Upper lobe of left lung (tissue), 6 donors: ENCODE measurements around the gene UNKL. TPM values are rescaled to one million over a fixed set of nuclear protein-coding genes. Genes with fewer than 3 reads are reported as not detected.
A peak's percentile ranks its signal among the peaks of the same experiment; 100 is the strongest.

ENCODE experiments used
- ATAC-seq, 2 donors: fragments of 200-7000 bp; cut with Tn5 transposase; one replicate each; pipeline ENCODE4 v1.9.1; 2022; ENCODE audit warnings: mild to moderate bottlenecking in 2 of 2, moderate library complexity in 2 of 2; ENCODE audit not compliant: low FRiP score in 2 of 2
- DNase-seq, 2 donors: peaks; one replicate each; pipeline ENCODE4 v3.0.0-alpha.2; 2019 to 2020
- H3K27ac ChIP-seq, 4 donors: fragments of 200-600 bp; sonication (generic); one replicate each; pipeline ENCODE4 v1.5.1; 2016 to 2019
- H3K27me3 ChIP-seq, 4 donors: fragments of 200-600 bp; sonication (generic); one replicate each; pipeline ENCODE4 v1.5.1; 2017 to 2019
- H3K36me3 ChIP-seq, 4 donors: fragments of 200-600 bp; sonication (generic); one replicate each; pipeline ENCODE4 v1.5.1; 2016 to 2019
- H3K4me1 ChIP-seq, 4 donors: fragments of 200-600 bp; sonication (generic); one replicate each; pipeline ENCODE4 v1.5.1; 2018 to 2019
- H3K4me3 ChIP-seq, 4 donors: fragments of 200-600 bp; sonication (generic); one replicate each; pipeline ENCODE4 v1.5.1; 2017 to 2019; ENCODE audit warnings: mild to moderate bottlenecking in 2 of 4, moderate library complexity in 1 of 4
- H3K9me3 ChIP-seq, 4 donors: fragments of 200-600 bp; sonication (generic); one replicate each; pipeline ENCODE4 v1.5.1; 2018 to 2019
- CTCF ChIP-seq, 6 experiments: fragments of 450-650 bp in 4 of 6; fragments of 200-600 bp in 2 of 6; sonication (generic) in 2 of 6; IDR thresholded peaks; one replicate each; pipeline ENCODE4 v1.5.1; 2016 to 2019; ENCODE audit warnings: antibody characterized with exemption in 6 of 6
- EP300 ChIP-seq, 4 donors: sonication (generic); formaldehyde crosslinking; IDR thresholded peaks; one replicate each; pipeline ENCODE4 v1.5.1; 2017; ENCODE audit warnings: antibody characterized with exemption in 4 of 4, control low read depth in 2 of 4
- POLR2A ChIP-seq, 4 donors: fragments of 450-650 bp; IDR thresholded peaks; one replicate each; pipeline ENCODE4 v1.5.1; 2016 to 2017; ENCODE audit warnings: antibody characterized with exemption in 4 of 4, mild to moderate bottlenecking in 2 of 4
- POLR2AphosphoS5 ChIP-seq, 2 donors: sonication (generic); formaldehyde crosslinking; IDR thresholded peaks; one replicate each; pipeline ENCODE4 v1.5.1; 2017; ENCODE audit warnings: antibody characterized with exemption in 2 of 2
- WGBS, 2 donors: methylation state at CpG; one replicate each; pipeline ENCODE4 v1.1.5; 2017 to 2018; 5-methylcytosine and 5-hydroxymethylcytosine counted together
- total RNA-seq, 6 donors: library from RNA; depleted of rRNA in 4 of 6; stranded (reverse); fragments of >200 nt in 4 of 6; gene quantifications; one replicate each; pipeline versions ENCODE4 v1.1.0 to v1.2.1, GENCODE V29; 2016 to 2021
- donor health status: DM: no; HTN: no; CAD: no; lungs with moderate emphysema.
- donor health status: DM: no; HTN: yes; CAD: no; lungs with severe emphysema.

The UNKL gene
- total RNA-seq, 6 donors from 2014 or later = 7.6 to 83.8 (median 28.0) TPM

GRCh38 chr16:1447965-1448364, 33.5 kb upstream of the UNKL start:
- Histone ChIP-seq H3K36me3 (peaks cover 9 to 77% (median 64%) of the 10 kb centered on the region in 4 donors), H3K4me3 (no peak overlapping the region), H3K4me1 (no peaks in the 10 kb centered on the region), H3K27ac (no peak overlapping the region), H3K9me3 (no peaks in the 10 kb centered on the region), H3K27me3 (no peaks in the 10 kb centered on the region)
- DNase-seq (peak in 1 of 2 donors; percentile 64), ATAC-seq (no peak)
- TF ChIP-seq CTCF (IDR thresholded peaks at IDR 0.05) = no peak
- TF ChIP-seq EP300 (IDR thresholded peaks at IDR 0.05) = no peak
- TF ChIP-seq POLR2A (IDR thresholded peaks at IDR 0.05) = no peak
- TF ChIP-seq POLR2AphosphoS5 (IDR thresholded peaks at IDR 0.05) = no peak
- 93 to 100% methylated on average over 3 to 11 of the region's 11 CpGs for WGBS, 2 donors

- no peak overlapping the region for H3K27ac ChIP-seq
- no peaks in the 10 kb centered on the region for H3K9me3 ChIP-seq
- TF ChIP-seq EP300 (IDR thresholded peaks at IDR 0.05) = no peak
- TF ChIP-seq POLR2A (IDR thresholded peaks at IDR 0.05) = no peak
- TF ChIP-seq POLR2AphosphoS5 (IDR thresholded peaks at IDR 0.05) = no peak
- no peak for TF ChIP-seq CTCF (IDR thresholded peaks at IDR 0.05)
- H3K4me3 ChIP-seq = no peak overlapping the region
- no peaks in the 10 kb centered on the region for H3K4me1 ChIP-seq
- ATAC-seq (no peak), DNase-seq (peak in 1 of 2 donors; percentile 83)
- peaks cover 6 to 62% (median 51%) of the 10 kb centered on the region in 4 donors for H3K36me3 ChIP-seq
- H3K27me3 ChIP-seq = no peaks in the 10 kb centered on the region
- WGBS, 2 donors = 93 to 96% methylated on average over 14 to 19 of the region's 41 CpGs
Observed at GRCh38 chr16:1446296-1447080, 32.0 kb upstream of the UNKL start.

GRCh38 chr16:1445518-1446203, 31.2 kb upstream of the UNKL start:
- DNase-seq = peak in 1 of 2 donors; percentile 78
- H3K4me3 ChIP-seq = no peak overlapping the region
- TF ChIP-seq CTCF (IDR thresholded peaks at IDR 0.05) (no peak), POLR2A (IDR thresholded peaks at IDR 0.05) (no peak)
- no peaks in the 10 kb centered on the region for H3K9me3 ChIP-seq
- no peak for ATAC-seq
- H3K27me3 ChIP-seq = no peaks in the 10 kb centered on the region
- no peak overlapping the region for H3K27ac ChIP-seq
- H3K36me3 ChIP-seq = peaks cover 4 to 54% (median 45%) of the 10 kb centered on the region in 4 donors
- WGBS, 2 donors = 97 to 100% methylated on average over 6 to 9 of the region's 25 CpGs
- H3K4me1 ChIP-seq = no peaks in the 10 kb centered on the region

GRCh38 chr16:1444730-1445517, 30.4 kb upstream of the UNKL start:
- no peak for ATAC-seq
- DNase-seq = peak in 1 of 2 donors; percentile 78
- Histone ChIP-seq H3K27me3 (no peaks in the 10 kb centered on the region), H3K4me3 (no peak overlapping the region), H3K4me1 (no peaks in the 10 kb centered on the region), H3K9me3 (no peaks in the 10 kb centered on the region), H3K27ac (no peak overlapping the region), H3K36me3 (peaks cover 4 to 47% (median 39%) of the 10 kb centered on the region in 4 donors)
- TF ChIP-seq EP300 (IDR thresholded peaks at IDR 0.05) (no peak), CTCF (IDR thresholded peaks at IDR 0.05) (no peak), POLR2A (IDR thresholded peaks at IDR 0.05) (no peak), POLR2AphosphoS5 (IDR thresholded peaks at IDR 0.05) (no peak)
- 84 to 88% methylated on average over 43 to 48 of the region's 48 CpGs for WGBS, 2 donors
